ENCODE measurements around the gene GCSAM.

Gene GCSAM

GRCh38 chr3:112109322-112109721 lies 23.7 kb downstream of the GCSAM start:
- DNase-seq (ENCODE audit: low read depth in 2 of 3, low spot score in 1 of 3), result no peak

GRCh38 chr3:112104774-112105173 lies 28.3 kb downstream of the GCSAM start:
- no peak for DNase-seq (ENCODE audit: low read depth in 2 of 3, low spot score in 1 of 3)

GRCh38 chr3:112101916-112102315 lies 31.1 kb downstream of the GCSAM start:
- DNase-seq (ENCODE audit: low read depth in 2 of 3, low spot score in 1 of 3), result no peak

DNA sequence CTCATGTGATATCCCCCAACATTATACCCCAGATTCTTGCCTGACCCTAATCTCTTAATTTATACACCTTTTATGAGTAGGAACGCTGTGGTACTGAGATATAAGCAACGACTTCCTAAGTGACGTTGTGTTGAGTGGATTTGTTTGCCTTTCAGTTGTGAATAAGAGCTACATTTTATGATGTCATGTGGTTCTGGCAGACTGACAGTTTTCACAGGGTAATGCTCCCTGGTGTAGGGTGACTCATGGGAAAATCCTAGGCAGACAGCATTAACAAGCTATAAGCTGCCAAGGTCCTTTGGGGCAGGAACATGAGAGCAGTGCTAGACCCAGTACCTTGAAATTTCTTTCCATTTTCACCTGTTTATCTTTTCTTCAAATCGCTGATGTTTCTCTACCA lies 35.7 kb downstream of the GCSAM start:
- DNase-seq (ENCODE audit: low read depth in 2 of 3, low spot score in 1 of 3), result peak in 1 of 3 donors; percentile 38

DNA sequence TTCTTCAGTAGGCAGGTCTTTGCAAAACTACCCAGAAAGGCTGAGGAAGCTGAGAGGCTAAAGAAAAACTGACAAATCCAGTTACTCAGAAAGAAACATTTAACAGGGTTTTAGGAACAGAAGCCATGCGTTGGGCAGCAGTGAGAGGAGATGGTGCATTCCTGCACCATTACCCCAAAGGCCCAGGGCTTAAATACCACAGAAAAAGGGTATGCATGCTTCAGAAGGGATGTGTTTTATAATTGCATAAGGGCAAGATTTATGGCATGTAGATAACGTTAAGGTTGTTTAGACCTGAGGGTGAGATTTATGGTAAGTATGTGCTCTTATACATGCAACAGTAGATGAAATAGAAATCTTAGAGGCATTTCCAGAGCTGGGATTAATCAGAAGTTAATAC lies 36.9 kb downstream of the GCSAM start:
- DNase-seq (ENCODE audit: low read depth in 2 of 3, low spot score in 1 of 3), result no peak

GRCh38 chr3:112095731-112096130 lies 37.3 kb downstream of the GCSAM start:
- DNase-seq (ENCODE audit: low read depth in 2 of 3, low spot score in 1 of 3), result no peak

- DNase-seq (ENCODE audit: low read depth in 2 of 3, low spot score in 1 of 3), result no peak
Measured at GRCh38 chr3:112093180-112093522, 39.9 kb downstream of the GCSAM start.

GRCh38 chr3:112092496-112093179 lies 40.4 kb downstream of the GCSAM start:
- DNase-seq (ENCODE audit: low read depth in 2 of 3, low spot score in 1 of 3), result no peak

- no peak for DNase-seq (ENCODE audit: low read depth in 2 of 3, low spot score in 1 of 3)
Measured at GRCh38 chr3:112090887-112091586, 42.0 kb downstream of the GCSAM start.

GRCh38 chr3:112089956-112090886 lies 42.8 kb downstream of the GCSAM start:
- no peak for DNase-seq (ENCODE audit: low read depth in 2 of 3, low spot score in 1 of 3)

- DNase-seq (ENCODE audit: low read depth in 2 of 3, low spot score in 1 of 3), result no peak
Measured at GRCh38 chr3:112088944-112089343, 44.1 kb downstream of the GCSAM start.

DNA sequence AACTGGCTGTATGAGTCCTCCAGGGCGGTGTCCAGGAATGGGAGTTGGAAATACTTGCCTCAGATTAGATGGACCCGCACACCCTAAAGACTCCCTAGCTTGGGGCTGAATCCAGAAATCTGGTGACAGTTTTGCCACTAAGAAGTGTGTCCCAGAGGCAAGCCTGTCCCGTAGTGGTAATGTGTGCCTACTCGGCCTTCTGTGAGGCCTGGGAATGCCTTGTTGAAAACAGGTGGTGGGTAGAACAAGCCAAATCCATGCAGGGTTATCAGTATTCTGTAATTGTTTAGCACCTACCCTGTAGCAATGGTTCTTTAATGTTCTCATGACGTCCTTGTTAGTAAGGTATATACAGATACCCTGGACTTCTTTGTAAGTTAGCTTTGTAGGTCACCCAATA lies 45.3 kb downstream of the GCSAM start:
- DNase-seq (ENCODE audit: low read depth in 2 of 3, low spot score in 1 of 3), result no peak

GRCh38 chr3:112086875-112087524 lies 46.0 kb downstream of the GCSAM start:
- DNase-seq (ENCODE audit: low read depth in 2 of 3, low spot score in 1 of 3), result no peak

DNA sequence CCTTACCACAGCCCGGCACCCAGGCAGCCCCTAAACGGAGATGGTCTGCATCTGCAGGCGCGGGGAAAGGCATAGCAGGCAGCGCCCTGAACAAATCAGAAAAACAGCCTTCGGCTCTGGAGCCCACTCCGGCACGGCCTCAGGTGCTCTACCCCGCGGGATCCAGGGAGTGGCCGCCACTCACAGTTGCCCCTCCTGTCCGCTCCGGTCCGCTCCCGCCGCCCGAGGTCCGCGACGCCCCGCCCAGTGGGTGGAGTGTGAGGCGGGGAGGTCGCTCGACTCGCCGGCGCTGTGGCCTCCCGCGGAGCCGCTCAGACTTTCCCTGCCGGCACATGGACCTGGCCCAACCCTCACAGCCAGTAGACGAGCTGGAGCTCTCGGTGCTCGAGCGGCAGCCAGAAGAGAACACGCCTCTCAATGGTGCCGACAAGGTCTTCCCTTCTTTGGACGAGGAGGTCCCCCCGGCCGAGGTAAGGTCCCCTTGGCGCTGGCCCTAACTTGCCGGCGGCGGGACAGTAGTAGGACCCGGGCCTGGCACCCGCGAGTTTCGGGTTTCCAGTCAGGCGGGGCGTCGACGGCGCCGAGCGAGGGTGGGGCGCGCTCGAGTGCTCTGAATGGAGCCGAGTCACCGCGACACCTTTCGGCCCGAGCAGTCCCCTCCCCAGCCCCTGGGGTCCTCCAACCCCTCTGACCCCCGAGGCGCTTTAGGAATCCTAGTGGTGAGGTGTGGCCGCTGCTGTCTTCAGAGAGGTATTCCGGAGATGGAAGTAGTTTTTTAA lies 46.8 kb downstream of the GCSAM start, which contains the start of gene C3orf52:
C3orf52 (plus strand) TSS at position 314 of the 779 bp plus-strand sequence; CDS start at position 333, 19 bp downstream.
- peak in 2 of 3 donors; percentile 30 to 59 for DNase-seq (ENCODE audit: low read depth in 2 of 3, low spot score in 1 of 3)

- DNase-seq (ENCODE audit: low read depth in 2 of 3, low spot score in 1 of 3), result no peak
Measured at GRCh38 chr3:112085735-112086075, 47.3 kb downstream of the GCSAM start.

DNA sequence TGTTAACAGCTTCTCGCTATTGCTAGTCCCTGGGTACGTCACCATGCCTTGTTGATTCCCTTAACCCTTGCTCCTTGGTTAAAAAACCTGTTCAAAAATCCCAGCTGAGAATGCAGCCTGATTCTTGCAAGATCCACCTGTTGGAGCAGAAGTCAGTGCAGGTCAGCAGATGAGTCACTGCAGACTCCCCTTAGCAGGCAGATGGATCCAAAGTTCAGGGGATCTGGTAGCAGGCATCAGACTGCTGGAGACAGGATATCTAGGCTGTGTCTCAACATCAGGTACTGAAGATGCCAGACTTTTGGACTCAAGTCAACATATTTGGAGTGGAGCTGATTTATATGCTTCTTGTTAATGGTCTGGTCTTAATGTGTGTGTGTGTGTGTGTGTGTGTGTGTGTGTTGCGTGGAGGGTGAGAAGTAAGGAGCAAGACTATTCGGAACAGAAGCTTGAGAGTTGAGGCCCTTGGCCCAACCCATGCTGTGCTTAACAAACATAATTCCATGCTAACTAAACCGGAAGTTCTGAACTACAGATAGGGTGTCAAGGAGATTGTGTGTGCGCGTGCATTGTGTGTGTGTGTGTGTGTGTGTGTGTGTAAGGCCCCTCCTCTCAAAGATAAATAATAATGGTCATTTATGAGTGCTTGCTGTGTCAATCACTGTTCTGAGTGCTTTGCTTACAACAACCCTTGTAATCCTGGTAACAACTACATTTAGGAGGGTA lies 47.9 kb downstream of the GCSAM start:
- DNase-seq (ENCODE audit: low read depth in 2 of 3, low spot score in 1 of 3), result no peak

GRCh38 chr3:112083239-112083638 lies 49.8 kb downstream of the GCSAM start:
- DNase-seq (ENCODE audit: low read depth in 2 of 3, low spot score in 1 of 3), result no peak

DNA sequence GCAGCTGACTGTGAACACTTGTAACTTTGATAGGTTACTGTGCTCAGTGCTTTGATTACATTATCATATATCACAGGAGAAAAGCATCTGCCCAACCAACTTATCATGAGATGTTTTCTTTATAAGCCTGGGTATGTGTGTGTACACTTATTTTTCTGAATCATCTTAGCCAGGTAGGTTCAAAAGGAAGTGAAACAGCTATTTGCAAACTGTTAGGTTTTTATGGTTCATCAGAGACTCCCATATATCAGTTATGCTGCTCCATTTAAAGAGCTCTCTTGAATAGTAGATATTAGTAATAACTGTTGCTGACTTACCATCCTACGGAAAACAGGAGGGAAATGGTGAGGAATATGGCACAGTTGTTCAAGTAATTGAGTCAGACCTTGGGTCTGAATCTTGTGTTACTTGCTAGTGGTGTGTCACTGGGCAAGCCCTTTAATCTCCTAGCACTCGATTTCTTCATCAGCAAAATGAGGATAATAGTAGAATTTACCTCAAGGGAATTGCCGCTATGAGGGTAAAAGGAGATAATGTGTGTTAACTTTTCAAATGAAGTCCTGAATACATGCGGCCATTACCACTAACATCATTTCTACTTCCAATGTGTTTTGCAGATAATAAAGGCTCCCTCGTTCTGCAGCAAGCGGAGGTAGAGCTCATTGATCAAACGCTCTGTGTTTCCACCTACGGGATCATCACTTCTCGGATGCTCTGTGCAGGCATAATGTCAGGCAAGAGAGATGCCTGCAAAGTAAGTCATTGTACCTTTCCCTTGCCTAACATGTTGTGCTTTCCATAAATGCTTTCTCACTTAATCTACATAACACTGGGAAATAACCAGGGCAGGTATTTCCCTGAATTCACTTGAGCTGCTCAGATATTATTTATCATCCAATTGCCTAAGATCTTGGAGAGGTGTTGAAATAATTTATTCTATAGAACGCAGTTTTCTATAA lies 54.6 kb downstream of the GCSAM start:
- no peak for DNase-seq (ENCODE audit: low read depth in 2 of 3, low spot score in 1 of 3)
